Measurements from ENCODE around the gene CUL2.
"Not testable (repeated sequence)": the region's sequence is repeated elsewhere in the genome, so short reads cannot be mapped to it uniquely, and the experiment has no call there.

CUL2 gene

GRCh38 chr10:34988397-34989067 is 101.6 kb downstream of the CUL2 start:
- in situ Hi-C loops (cut with HindIII; ENCODE audit: low sequenced_read_pairs): no loop called here

- in situ Hi-C loops (cut with HindIII; ENCODE audit: low sequenced_read_pairs): no loop called here
Measured at GRCh38 chr10:34985823-34986222, 104.3 kb downstream of the CUL2 start.

- in situ Hi-C loops (cut with HindIII; ENCODE audit: low sequenced_read_pairs): no loop called here
Measured at GRCh38 chr10:34985146-34985545, 105.0 kb downstream of the CUL2 start.

GRCh38 chr10:34981844-34982243 is 108.3 kb downstream of the CUL2 start:
- in situ Hi-C loops (cut with HindIII; ENCODE audit: low sequenced_read_pairs): loop anchor here (5.0 kb wide), 1 partner anchor 75 kb away; no protein-coding TSS in a partner anchor

GRCh38 chr10:34979938-34980337 is 110.2 kb downstream of the CUL2 start:
- in situ Hi-C loops (cut with HindIII; ENCODE audit: low sequenced_read_pairs): loop anchor here (5.0 kb wide), 1 partner anchor 73 kb away; no protein-coding TSS in a partner anchor

GRCh38 chr10:34978080-34978479 is 112.1 kb downstream of the CUL2 start:
- in situ Hi-C loops (cut with HindIII; ENCODE audit: low sequenced_read_pairs): no loop called here

- in situ Hi-C loops (cut with HindIII; ENCODE audit: low sequenced_read_pairs): not testable (repeated sequence)
Measured at GRCh38 chr10:34976380-34976910, 113.7 kb downstream of the CUL2 start.

GRCh38 chr10:34974364-34975065 is 115.6 kb downstream of the CUL2 start:
- in situ Hi-C loops (cut with HindIII; ENCODE audit: low sequenced_read_pairs): not testable (repeated sequence)

- in situ Hi-C loops (cut with HindIII; ENCODE audit: low sequenced_read_pairs): not testable (repeated sequence)
Measured at GRCh38 chr10:34973757-34974156, 116.4 kb downstream of the CUL2 start.

- in situ Hi-C loops (cut with HindIII; ENCODE audit: low sequenced_read_pairs): not testable (repeated sequence)
Measured at GRCh38 chr10:34973121-34973520, 117.0 kb downstream of the CUL2 start.

GRCh38 chr10:34972591-34972990 is 117.5 kb downstream of the CUL2 start:
- in situ Hi-C loops (cut with HindIII; ENCODE audit: low sequenced_read_pairs): not testable (repeated sequence)

- in situ Hi-C loops (cut with HindIII; ENCODE audit: low sequenced_read_pairs): not testable (repeated sequence)
Measured at GRCh38 chr10:34971606-34972334, 118.4 kb downstream of the CUL2 start.

- in situ Hi-C loops (cut with HindIII; ENCODE audit: low sequenced_read_pairs): no loop called here
Measured at GRCh38 chr10:34969171-34969570, 121.0 kb downstream of the CUL2 start.

GRCh38 chr10:34967335-34967880 is 122.7 kb downstream of the CUL2 start:
- in situ Hi-C loops (cut with HindIII; ENCODE audit: low sequenced_read_pairs): no loop called here

GRCh38 chr10:34966451-34966850 is 123.7 kb downstream of the CUL2 start:
- in situ Hi-C loops (cut with HindIII; ENCODE audit: low sequenced_read_pairs): no loop called here

GRCh38 chr10:34966040-34966439 is 124.1 kb downstream of the CUL2 start:
- in situ Hi-C loops (cut with HindIII; ENCODE audit: low sequenced_read_pairs): no loop called here

- in situ Hi-C loops (cut with HindIII; ENCODE audit: low sequenced_read_pairs): no loop called here
Measured at GRCh38 chr10:34964166-34964800, 125.9 kb downstream of the CUL2 start.

- in situ Hi-C loops (cut with HindIII; ENCODE audit: low sequenced_read_pairs): no loop called here
Measured at GRCh38 chr10:34962866-34963265, 127.3 kb downstream of the CUL2 start.

GRCh38 chr10:34960983-34961382 is 129.2 kb downstream of the CUL2 start:
- in situ Hi-C loops (cut with HindIII; ENCODE audit: low sequenced_read_pairs): no loop called here

GRCh38 chr10:34959786-34960185 is 130.4 kb downstream of the CUL2 start:
- in situ Hi-C loops (cut with HindIII; ENCODE audit: low sequenced_read_pairs): loop anchor here (5.0 kb wide), 1 partner anchor 33 kb away; no protein-coding TSS in a partner anchor
